Thyroid gland (tissue), 4 donors: Measurements from ENCODE around the gene MRPL33. TPM values are rescaled to one million over a fixed set of nuclear protein-coding genes. Genes with fewer than 3 reads are reported as not detected.
"Not testable (repeated sequence)": the region's sequence is repeated elsewhere in the genome, so short reads cannot be mapped to it uniquely, and the experiment has no call there.

Experiments used
- DNase-seq, 2 donors: peaks; one replicate each; pipeline ENCODE4 v3.0.0-alpha.2; 2019
- H3K27ac ChIP-seq, 3 donors: fragments of 200-600 bp; sonication (generic); 1 replicate in 2 of 3; 2 replicates in 1 of 3; pipeline ENCODE4 v1.5.1; 2016 to 2019; ENCODE audit warnings: mild to moderate bottlenecking in 1 of 3, moderate library complexity in 1 of 3
- H3K27me3 ChIP-seq: fragments of 200-600 bp; sonication (generic); one replicate; pipeline ENCODE4 v1.5.1; 2019
- H3K36me3 ChIP-seq, 2 donors: fragments of 200-600 bp; sonication (generic); one replicate each; pipeline ENCODE4 v1.5.1; 2016 to 2019
- H3K4me1 ChIP-seq, 2 donors: fragments of 200-600 bp; sonication (generic); one replicate each; pipeline ENCODE4 v1.5.1; 2017 to 2019
- H3K4me3 ChIP-seq, 3 donors: fragments of 200-600 bp; sonication (generic); replicated peaks in 1 of 3; 1 replicate in 2 of 3; 2 replicates in 1 of 3; pipeline ENCODE4 v1.5.1; 2016; ENCODE audit warnings: mild to moderate bottlenecking in 1 of 3
- H3K9me3 ChIP-seq: fragments of 200-600 bp; sonication (generic); one replicate; pipeline ENCODE4 v1.5.1; 2017
- CTCF ChIP-seq, 6 experiments: fragments of 200-600 bp in 3 of 6; fragments of 450-650 bp in 3 of 6; sonication (generic) in 3 of 6; IDR thresholded peaks; one replicate each; pipeline ENCODE4 v1.5.1; 2016 to 2019; ENCODE audit warnings: antibody characterized with exemption in 6 of 6, mild to moderate bottlenecking in 2 of 6, inconsistent platforms in 1 of 6, moderate library complexity in 1 of 6
- POLR2A ChIP-seq, 2 donors: fragments of 450-650 bp; IDR thresholded peaks; one replicate each; pipeline ENCODE4 v1.6.1; 2017; ENCODE audit warnings: antibody characterized with exemption in 2 of 2, mild to moderate bottlenecking in 2 of 2, moderate library complexity in 1 of 2
- WGBS, 2 donors: methylation state at CpG; one replicate each; pipeline ENCODE4 v1.1.5; 2017; 5-methylcytosine and 5-hydroxymethylcytosine counted together
- intact Hi-C: fragments of 100-400 bp; cut with DNase I; formaldehyde crosslinking; loops from one replicate; pipeline ENCODE4 v1.15.1; 2023
- total RNA-seq, 4 donors: library from RNA; depleted of rRNA; stranded (reverse); fragments of >200 nt; gene quantifications; one replicate each; pipeline ENCODE4 v1.2.3, GENCODE V29; 2016

MRPL33 gene
- total RNA-seq, 4 donors from 2014 or later, result 70.2 to 166 (median 130) TPM

- H3K27me3 ChIP-seq, result no peaks in the 10 kb centered on the region
- H3K36me3 ChIP-seq, result no peaks in the 10 kb centered on the region
- no peak for DNase-seq
- H3K9me3 ChIP-seq, result no peaks in the 10 kb centered on the region
- H3K4me3 ChIP-seq, result no peak overlapping the region
- intact Hi-C loops, result no loop called here
- TF ChIP-seq POLR2A (IDR thresholded peaks at IDR 0.05) (no peak), CTCF (IDR thresholded peaks at IDR 0.05) (no peak)
- no peaks in the 10 kb centered on the region for H3K4me1 ChIP-seq
- no peak overlapping the region for H3K27ac ChIP-seq
- WGBS, 2 donors, result 82 to 84% methylated on average over 8 of the region's 8 CpGs
These were observed 14.7 kb upstream of the MRPL33 start for GRCh38 chr2:27756544-27757498.

- no peak for DNase-seq
- peaks cover 0 to 10% of the 10 kb centered on the region in 2 donors for H3K4me1 ChIP-seq
- H3K27me3 ChIP-seq, result no peaks in the 10 kb centered on the region
- no peak overlapping the region for H3K4me3 ChIP-seq
- WGBS, 2 donors, result 86 to 88% methylated on average over 3 of the region's 3 CpGs
- no peaks in the 10 kb centered on the region for H3K36me3 ChIP-seq
- no peaks in the 10 kb centered on the region for H3K9me3 ChIP-seq
- no peak overlapping the region for H3K27ac ChIP-seq
- no peak for TF ChIP-seq POLR2A (IDR thresholded peaks at IDR 0.05)
- no peak for TF ChIP-seq CTCF (IDR thresholded peaks at IDR 0.05)
- intact Hi-C loops, result loop anchor here (10.0 kb wide), 1 partner anchor 632 kb away; the partner anchor contains the start of gene FOSL2
These were observed 8.3 kb upstream of the MRPL33 start for GRCh38 chr2:27762951-27763906.

- 92 to 98% methylated on average over 6 to 7 of the region's 7 CpGs for WGBS, 2 donors
- intact Hi-C loops, result loop anchor here (10.0 kb wide), 1 partner anchor 631 kb away; the partner anchor contains the start of gene FOSL2
These were observed 7.6 kb upstream of the MRPL33 start for GRCh38 chr2:27763907-27764267.

GRCh38 chr2:27764526-27764925, 7.0 kb upstream of the MRPL33 start:
- H3K36me3 ChIP-seq, H3K4me1 ChIP-seq, H3K27ac ChIP-seq, H3K9me3 ChIP-seq, DNase-seq, H3K27me3 ChIP-seq, H3K4me3 ChIP-seq: not testable (repeated sequence)
- intact Hi-C loops, result loop anchor here (10.0 kb wide), 1 partner anchor 630 kb away; the partner anchor contains the start of gene FOSL2
- WGBS, 2 donors, result 88 to 93% methylated on average over 3 of the region's 3 CpGs

More at GRCh38 chr2:27763907-27764267, 7.6 kb upstream of the MRPL33 start:
- no peak overlapping the region for H3K4me3 ChIP-seq
- no peaks in the 10 kb centered on the region for H3K9me3 ChIP-seq
- no peaks in the 10 kb centered on the region for H3K36me3 ChIP-seq
- peaks cover 0 to 10% of the 10 kb centered on the region in 2 donors for H3K4me1 ChIP-seq
- TF ChIP-seq CTCF (IDR thresholded peaks at IDR 0.05) (no peak), POLR2A (IDR thresholded peaks at IDR 0.05) (no peak)
- H3K27ac ChIP-seq, result no peak overlapping the region
- H3K27me3 ChIP-seq, result no peaks in the 10 kb centered on the region
- DNase-seq, result no peak

- peak; percentile 75 to 77 for DNase-seq
- H3K9me3 ChIP-seq, result no peaks in the 10 kb centered on the region
- TF ChIP-seq CTCF (IDR thresholded peaks at IDR 0.05) (no peak), POLR2A (IDR thresholded peaks at IDR 0.05) (peak in 1 of 2 donors; percentile 6)
- no peak overlapping the region for H3K4me3 ChIP-seq
- H3K36me3 ChIP-seq, result no peaks in the 10 kb centered on the region
- intact Hi-C loops, result loop anchor here (10.0 kb wide), 1 partner anchor 629 kb away; the partner anchor contains the start of gene FOSL2
- 12 to 13% methylated on average over 28 to 29 of the region's 29 CpGs for WGBS, 2 donors
- peaks cover 0 to 10% of the 10 kb centered on the region in 2 donors for H3K4me1 ChIP-seq
- H3K27me3 ChIP-seq, result no peaks in the 10 kb centered on the region
- no peak overlapping the region for H3K27ac ChIP-seq
These were observed 5.8 kb upstream of the MRPL33 start for GRCh38 chr2:27765621-27766286.
